22Rv1 (cell line): ENCODE results near the gene BDP1.

ENCODE experiments used
- H3K27ac ChIP-seq: fragments of 450-650 bp; 2 replicates; pipeline ENCODE4 v1.5.1; 2017
- ZFX ChIP-seq: fragments of 450-650 bp; IDR thresholded peaks from 2 replicates; pipeline ENCODE4 v1.6.1; 2017; ENCODE audit warnings: antibody characterized with exemption, borderline replicate concordance
- TF ChIP-seq, protein P1 (sequence below): fragments of 450-650 bp; IDR thresholded peaks from 2 replicates; pipeline ENCODE4 v1.5.1; 2017; ENCODE audit warnings: mild to moderate bottlenecking

Gene BDP1

DNA sequence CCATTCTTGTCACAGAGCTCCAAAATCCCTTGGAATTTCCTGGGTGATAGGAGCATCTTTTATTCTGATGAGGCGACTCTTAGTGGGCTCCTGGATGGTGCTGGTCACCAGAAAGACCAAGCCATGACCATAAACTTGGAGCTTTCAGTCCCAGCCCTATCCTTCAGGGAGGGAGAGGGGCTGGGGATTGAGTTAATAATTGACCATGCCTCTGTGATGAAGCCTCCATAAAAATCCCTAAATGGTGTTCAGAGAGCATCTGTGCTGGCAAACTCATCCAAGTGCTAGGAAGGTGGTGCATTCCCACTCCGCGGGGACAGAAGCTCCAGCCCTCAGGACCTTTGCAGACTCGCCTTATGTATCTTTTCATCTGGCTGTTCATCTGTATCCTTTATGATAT is 160.4 kb downstream of the BDP1 start:
- H3K27ac ChIP-seq, result peak overlapping the region; percentile 80
- no peak for TF ChIP-seq ZFX
- TF ChIP-seq, protein P1, sequence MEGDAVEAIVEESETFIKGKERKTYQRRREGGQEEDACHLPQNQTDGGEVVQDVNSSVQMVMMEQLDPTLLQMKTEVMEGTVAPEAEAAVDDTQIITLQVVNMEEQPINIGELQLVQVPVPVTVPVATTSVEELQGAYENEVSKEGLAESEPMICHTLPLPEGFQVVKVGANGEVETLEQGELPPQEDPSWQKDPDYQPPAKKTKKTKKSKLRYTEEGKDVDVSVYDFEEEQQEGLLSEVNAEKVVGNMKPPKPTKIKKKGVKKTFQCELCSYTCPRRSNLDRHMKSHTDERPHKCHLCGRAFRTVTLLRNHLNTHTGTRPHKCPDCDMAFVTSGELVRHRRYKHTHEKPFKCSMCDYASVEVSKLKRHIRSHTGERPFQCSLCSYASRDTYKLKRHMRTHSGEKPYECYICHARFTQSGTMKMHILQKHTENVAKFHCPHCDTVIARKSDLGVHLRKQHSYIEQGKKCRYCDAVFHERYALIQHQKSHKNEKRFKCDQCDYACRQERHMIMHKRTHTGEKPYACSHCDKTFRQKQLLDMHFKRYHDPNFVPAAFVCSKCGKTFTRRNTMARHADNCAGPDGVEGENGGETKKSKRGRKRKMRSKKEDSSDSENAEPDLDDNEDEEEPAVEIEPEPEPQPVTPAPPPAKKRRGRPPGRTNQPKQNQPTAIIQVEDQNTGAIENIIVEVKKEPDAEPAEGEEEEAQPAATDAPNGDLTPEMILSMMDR, result no peak
